Skeletal muscle cell (primary cell): Measurements from ENCODE around the gene TAS2R38.

ENCODE experiments used
- DNase-seq: peaks from one replicate; pipeline ENCODE4 v3.0.0-alpha.2; 2010; ENCODE audit warnings: low read depth
- H3K4me3 ChIP-seq: 2 replicates; pipeline ENCODE4 v1.5.1; 2011; ENCODE audit warnings: low read depth, mild to moderate bottlenecking, control low read depth, low read length, moderate library complexity

The TAS2R38 gene

GRCh38 chr7:141978351-141978750 is 4.8 kb upstream of the TAS2R38 start:
- DNase-seq, result no peak
- no peak overlapping the region for H3K4me3 ChIP-seq

- no peak overlapping the region for H3K4me3 ChIP-seq
- no peak for DNase-seq
Measured at GRCh38 chr7:141976524-141977245, 3.1 kb upstream of the TAS2R38 start.

GRCh38 chr7:141975806-141976523 is 2.4 kb upstream of the TAS2R38 start:
- DNase-seq, result no peak
- peak overlapping the region; percentile 24 for H3K4me3 ChIP-seq

- DNase-seq, result no peak
- H3K4me3 ChIP-seq, result no peak overlapping the region
Measured at GRCh38 chr7:141974831-141975230, 1.3 kb upstream of the TAS2R38 start.

- no peak overlapping the region for H3K4me3 ChIP-seq
- no peak for DNase-seq
Measured at GRCh38 chr7:141960687-141961422, 12.7 kb downstream of the TAS2R38 start.

- DNase-seq, result peak; percentile 24
- no peak overlapping the region for H3K4me3 ChIP-seq
Measured at GRCh38 chr7:141956084-141956483, 17.5 kb downstream of the TAS2R38 start.

- no peak overlapping the region for H3K4me3 ChIP-seq
- DNase-seq, result no peak
Measured at GRCh38 chr7:141954334-141954733, 19.2 kb downstream of the TAS2R38 start.

- DNase-seq, result no peak
- H3K4me3 ChIP-seq, result no peak overlapping the region
Measured at GRCh38 chr7:141952461-141952860, 21.1 kb downstream of the TAS2R38 start.

GRCh38 chr7:141950806-141951205 is 22.8 kb downstream of the TAS2R38 start:
- H3K4me3 ChIP-seq, result no peak overlapping the region
- DNase-seq, result no peak

- DNase-seq, result no peak
Measured at GRCh38 chr7:141949911-141950310, 23.7 kb downstream of the TAS2R38 start.

GRCh38 chr7:141949451-141949850 is 24.1 kb downstream of the TAS2R38 start:
- no peak for DNase-seq
- no peak overlapping the region for H3K4me3 ChIP-seq

More at GRCh38 chr7:141949911-141950310, 23.7 kb downstream of the TAS2R38 start:
- H3K4me3 ChIP-seq, result no peak overlapping the region

- DNase-seq, result no peak
- H3K4me3 ChIP-seq, result no peak overlapping the region
Measured at GRCh38 chr7:141949021-141949420, 24.6 kb downstream of the TAS2R38 start.

- no peak within 1 kb of the TSS for H3K4me3 ChIP-seq
- no peak for DNase-seq
Measured at GRCh38 chr7:141946796-141947195, 26.8 kb downstream of the TAS2R38 start, which contains the start of gene CLEC5A. Gene CLEC5A, minus strand, starts transcription at chr7:141946974. Its CDS starts 682 bp downstream, at chr7:141946292.

- peak; percentile 18 for DNase-seq
- no peak overlapping the region for H3K4me3 ChIP-seq
Measured at GRCh38 chr7:141945356-141945755, 28.2 kb downstream of the TAS2R38 start.

- no peak overlapping the region for H3K4me3 ChIP-seq
- no peak for DNase-seq
Measured at GRCh38 chr7:141944811-141945210, 28.8 kb downstream of the TAS2R38 start.

GRCh38 chr7:141943846-141944245 is 29.7 kb downstream of the TAS2R38 start:
- no peak overlapping the region for H3K4me3 ChIP-seq
- DNase-seq, result no peak

GRCh38 chr7:141941075-141941474 is 32.5 kb downstream of the TAS2R38 start:
- no peak overlapping the region for H3K4me3 ChIP-seq
- DNase-seq, result no peak

GRCh38 chr7:141930211-141930610 is 43.4 kb downstream of the TAS2R38 start:
- no peak for DNase-seq
- no peak overlapping the region for H3K4me3 ChIP-seq

- DNase-seq, result no peak
- no peak overlapping the region for H3K4me3 ChIP-seq
Measured at GRCh38 chr7:141928845-141929195, 44.8 kb downstream of the TAS2R38 start.

- H3K4me3 ChIP-seq, result no peak overlapping the region
- DNase-seq, result no peak
Measured at GRCh38 chr7:141928146-141928844, 45.3 kb downstream of the TAS2R38 start.
